ENCODE data around the gene UNG.

Gene UNG

GRCh38 chr12:109092497-109093021 lies 4.8 kb upstream of the UNG start:
- peak; percentile 38 for DNase-seq

- DNase-seq = peak; percentile 97
These were observed 4.1 kb upstream of the UNG start, which contains the start of gene ALKBH2 for GRCh38 chr12:109093022-109093918. Gene ALKBH2, minus strand, starts transcription at chr12:109093472. Its CDS starts 686 bp downstream, at chr12:109092786.

- DNase-seq = no peak
These were observed 310 bp upstream of the UNG start for GRCh38 chr12:109097140-109097434.

GRCh38 chr12:109098183-109098604 lies 797 bp downstream of the UNG start:
- DNase-seq = no peak

- no peak for DNase-seq
These were observed 1.3 kb downstream of the UNG start for GRCh38 chr12:109098651-109099050.

GRCh38 chr12:109099431-109100020 lies 2.1 kb downstream of the UNG start:
- no peak for DNase-seq

GRCh38 chr12:109100741-109101140 lies 3.3 kb downstream of the UNG start:
- DNase-seq = no peak

GRCh38 chr12:109102491-109102890 lies 5.1 kb downstream of the UNG start:
- DNase-seq = no peak

- no peak for DNase-seq
These were observed 7.8 kb downstream of the UNG start for GRCh38 chr12:109105176-109105575.

- DNase-seq = no peak
These were observed 12.5 kb downstream of the UNG start for GRCh38 chr12:109109746-109110350.

GRCh38 chr12:109110988-109111495 lies 13.6 kb downstream of the UNG start:
- peak; percentile 93 for DNase-seq

GRCh38 chr12:109112720-109113465 lies 15.5 kb downstream of the UNG start:
- no peak for DNase-seq

GRCh38 chr12:109113661-109114321 lies 16.4 kb downstream of the UNG start:
- no peak for DNase-seq

- no peak for DNase-seq
These were observed 17.2 kb downstream of the UNG start for GRCh38 chr12:109114644-109115043.

GRCh38 chr12:109115404-109115757 lies 18.0 kb downstream of the UNG start:
- no peak for DNase-seq

- DNase-seq = peak; percentile 56
These were observed 18.6 kb downstream of the UNG start, which contains the start of gene ACACB for GRCh38 chr12:109115758-109116610. Gene ACACB, plus strand, starts transcription at chr12:109116587. Its CDS starts 22,819 bp downstream, at chr12:109139406.

- no peak for DNase-seq
These were observed 19.2 kb downstream of the UNG start for GRCh38 chr12:109116611-109116949.

GRCh38 chr12:109120095-109120494 lies 22.7 kb downstream of the UNG start:
- no peak for DNase-seq

- DNase-seq = no peak
These were observed 23.2 kb downstream of the UNG start for GRCh38 chr12:109120557-109120956.

- DNase-seq = no peak
These were observed 24.0 kb downstream of the UNG start for GRCh38 chr12:109121346-109121880.

Data from eye (tissue), 1 donor.